BJ (cell line): ENCODE data around the gene FGFR3. TPM values are rescaled to one million over a fixed set of nuclear protein-coding genes. Genes with fewer than 3 reads are reported as not detected.

Source experiments
- CTCF ChIA-PET: fragments of 350-600 bp; formaldehyde crosslinking; extraction: SDS; loops from one replicate; lab custom pipeline; 2021; ENCODE audit warnings: antibody characterized with exemption, inconsistent platforms; lab: Yijun Ruan, JAX
- POLR2A ChIA-PET: fragments of 300-600 bp; sonication (Branson Sonifier 250); formaldehyde crosslinking; extraction: SDS; loops from one replicate; lab custom pipeline; 2021; ENCODE audit warnings: antibody characterized with exemption; lab: Charles Lee
- DNase-seq: peaks from one replicate; pipeline ENCODE4 v3.0.0-alpha.2; 2011; ENCODE audit warnings: low read depth
- H3K27me3 ChIP-seq: 2 replicates; pipeline ENCODE4 v1.6.0; 2011; ENCODE audit warnings: low read length; ENCODE audit not compliant: control insufficient read depth, insufficient read depth
- H3K36me3 ChIP-seq: 2 replicates; pipeline ENCODE4 v1.5.1; 2011; ENCODE audit warnings: low read length; ENCODE audit not compliant: control insufficient read depth, insufficient read depth
- H3K4me3 ChIP-seq: 2 replicates; pipeline ENCODE4 v1.5.1; 2011; ENCODE audit warnings: low read depth, mild to moderate bottlenecking, control low read depth, low read length
- CTCF ChIP-seq: IDR thresholded peaks from 2 replicates; pipeline ENCODE4 v1.5.1; 2011; ENCODE audit warnings: low read depth, mild to moderate bottlenecking, control low read depth, inconsistent platforms, low read length, moderate library complexity; ENCODE audit not compliant: insufficient read depth
- polyA plus RNA-seq: library from polyadenylated mRNA; depleted of rRNA; stranded (reverse); fragments of >200 nt; gene quantifications from 2 replicates; pipeline ENCODE4 v1.2.3, GENCODE V29; 2011

Gene FGFR3
- polyA plus RNA-seq, 1 experiment = 1.0 TPM

GRCh38 chr4:1752284-1753041, 40.6 kb upstream of the FGFR3 start:
- H3K27me3 ChIP-seq = no peaks in the 10 kb centered on the region
- POLR2A ChIA-PET = no interaction called here
- H3K36me3 ChIP-seq = no peaks in the 10 kb centered on the region
- CTCF ChIA-PET = interaction anchor here (0.9 to 2.9 kb wide), 6 partner anchors 10 to 158 kb away, joined by 3 to 9 read pairs (median 4); no protein-coding TSS in a partner anchor
- H3K4me3 ChIP-seq = no peak overlapping the region
- DNase-seq = no peak
- TF ChIP-seq CTCF = no peak

GRCh38 chr4:1753294-1753696, 39.8 kb upstream of the FGFR3 start:
- POLR2A ChIA-PET = no interaction called here
- Histone ChIP-seq H3K4me3 (no peak overlapping the region), H3K27me3 (no peaks in the 10 kb centered on the region), H3K36me3 (no peaks in the 10 kb centered on the region)
- no peak for DNase-seq
- CTCF ChIA-PET = interaction anchor here (1.2 to 2.9 kb wide), 3 partner anchors 57 to 201 kb away, joined by 3 to 9 read pairs (median 5); no protein-coding TSS in a partner anchor
- TF ChIP-seq CTCF = no peak

- CTCF ChIA-PET = interaction anchor here (0.8 to 1.2 kb wide), 3 partner anchors 8 to 200 kb away, joined by 3 to 4 read pairs (median 3); no protein-coding TSS in a partner anchor
- POLR2A ChIA-PET = no interaction called here
- DNase-seq = no peak
- H3K4me3 ChIP-seq = no peak overlapping the region
- no peaks in the 10 kb centered on the region for H3K27me3 ChIP-seq
- H3K36me3 ChIP-seq = no peaks in the 10 kb centered on the region
- no peak for TF ChIP-seq CTCF
These were observed 39.3 kb upstream of the FGFR3 start for GRCh38 chr4:1753697-1754311.

- TF ChIP-seq CTCF = no peak
- no peak for DNase-seq
- ChIA-PET CTCF (interaction anchor here (0.8 to 1.2 kb wide), 3 partner anchors 9 to 200 kb away, joined by 3 to 4 read pairs (median 3); no protein-coding TSS in a partner anchor), POLR2A (no interaction called here)
- Histone ChIP-seq H3K27me3 (no peaks in the 10 kb centered on the region), H3K36me3 (no peaks in the 10 kb centered on the region), H3K4me3 (no peak overlapping the region)
These were observed 38.8 kb upstream of the FGFR3 start for GRCh38 chr4:1754336-1754735.

DNA sequence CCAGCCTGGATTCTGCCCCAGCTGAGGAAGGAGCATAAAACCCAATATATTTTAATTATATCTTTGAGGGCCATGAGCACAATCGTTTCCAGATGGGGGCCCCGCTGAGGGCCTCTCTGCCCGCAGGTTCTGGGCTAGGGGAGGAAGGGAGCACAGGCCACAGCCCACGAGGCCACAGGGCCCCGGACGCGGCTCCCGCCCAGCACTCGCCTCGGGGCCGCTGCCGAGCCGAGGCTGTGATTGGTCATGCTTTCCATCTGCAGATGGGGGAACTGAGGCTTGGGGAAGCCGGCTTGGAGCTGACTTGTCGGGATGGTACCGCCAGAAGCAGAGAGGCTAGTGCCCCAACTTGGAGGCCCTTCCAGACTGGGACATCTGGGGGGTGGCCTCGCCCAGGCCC, 37.8 kb upstream of the FGFR3 start:
- no peak for DNase-seq
- POLR2A ChIA-PET = no interaction called here
- CTCF ChIA-PET = interaction anchor here (0.6 to 1.2 kb wide), 4 partner anchors 10 to 242 kb away, joined by 3 read pairs; no protein-coding TSS in a partner anchor
- no peak overlapping the region for H3K4me3 ChIP-seq
- H3K27me3 ChIP-seq = no peaks in the 10 kb centered on the region
- no peaks in the 10 kb centered on the region for H3K36me3 ChIP-seq
- TF ChIP-seq CTCF = no peak
